ENCODE results near the gene SFXN5.

GRCh38 chr2:73050121-73050545 is 21.4 kb downstream of the SFXN5 start:
- TF ChIP-seq, protein P1, sequence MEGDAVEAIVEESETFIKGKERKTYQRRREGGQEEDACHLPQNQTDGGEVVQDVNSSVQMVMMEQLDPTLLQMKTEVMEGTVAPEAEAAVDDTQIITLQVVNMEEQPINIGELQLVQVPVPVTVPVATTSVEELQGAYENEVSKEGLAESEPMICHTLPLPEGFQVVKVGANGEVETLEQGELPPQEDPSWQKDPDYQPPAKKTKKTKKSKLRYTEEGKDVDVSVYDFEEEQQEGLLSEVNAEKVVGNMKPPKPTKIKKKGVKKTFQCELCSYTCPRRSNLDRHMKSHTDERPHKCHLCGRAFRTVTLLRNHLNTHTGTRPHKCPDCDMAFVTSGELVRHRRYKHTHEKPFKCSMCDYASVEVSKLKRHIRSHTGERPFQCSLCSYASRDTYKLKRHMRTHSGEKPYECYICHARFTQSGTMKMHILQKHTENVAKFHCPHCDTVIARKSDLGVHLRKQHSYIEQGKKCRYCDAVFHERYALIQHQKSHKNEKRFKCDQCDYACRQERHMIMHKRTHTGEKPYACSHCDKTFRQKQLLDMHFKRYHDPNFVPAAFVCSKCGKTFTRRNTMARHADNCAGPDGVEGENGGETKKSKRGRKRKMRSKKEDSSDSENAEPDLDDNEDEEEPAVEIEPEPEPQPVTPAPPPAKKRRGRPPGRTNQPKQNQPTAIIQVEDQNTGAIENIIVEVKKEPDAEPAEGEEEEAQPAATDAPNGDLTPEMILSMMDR (conservative IDR thresholded peaks at IDR 0.05) = no peak
- TF ChIP-seq EZH2 (IDR thresholded peaks at IDR 0.05; ENCODE audit: low read depth) = no peak

All from PC-9 (cell line).